ENCODE data around the gene HSD11B2.

The HSD11B2 gene

DNA sequence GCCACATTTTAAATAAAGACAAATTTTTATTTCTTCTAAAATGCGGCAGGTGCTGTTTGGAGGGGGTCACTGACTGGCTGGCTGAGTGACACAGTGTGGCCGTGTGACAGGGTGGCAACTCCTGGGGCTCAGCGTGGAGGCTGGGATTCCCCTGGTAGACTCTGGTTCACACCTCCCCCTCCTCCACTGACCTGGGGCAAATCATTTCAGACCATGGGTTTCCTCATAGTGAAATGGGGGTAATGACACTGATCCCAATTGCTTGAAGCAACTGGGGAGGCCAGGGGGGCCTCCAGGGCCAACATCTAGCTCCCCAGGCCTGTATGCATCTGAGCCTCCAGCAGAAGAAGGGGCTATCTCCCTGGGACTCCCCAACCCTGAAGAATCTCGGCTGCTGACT lies 6.6 kb downstream of the HSD11B2 start:
- Histone ChIP-seq H3K4me3 (no peak overlapping the region), H3K27ac (no peak overlapping the region)
- DNase-seq (ENCODE audit: low spot score): no peak
- TF ChIP-seq, protein P1, sequence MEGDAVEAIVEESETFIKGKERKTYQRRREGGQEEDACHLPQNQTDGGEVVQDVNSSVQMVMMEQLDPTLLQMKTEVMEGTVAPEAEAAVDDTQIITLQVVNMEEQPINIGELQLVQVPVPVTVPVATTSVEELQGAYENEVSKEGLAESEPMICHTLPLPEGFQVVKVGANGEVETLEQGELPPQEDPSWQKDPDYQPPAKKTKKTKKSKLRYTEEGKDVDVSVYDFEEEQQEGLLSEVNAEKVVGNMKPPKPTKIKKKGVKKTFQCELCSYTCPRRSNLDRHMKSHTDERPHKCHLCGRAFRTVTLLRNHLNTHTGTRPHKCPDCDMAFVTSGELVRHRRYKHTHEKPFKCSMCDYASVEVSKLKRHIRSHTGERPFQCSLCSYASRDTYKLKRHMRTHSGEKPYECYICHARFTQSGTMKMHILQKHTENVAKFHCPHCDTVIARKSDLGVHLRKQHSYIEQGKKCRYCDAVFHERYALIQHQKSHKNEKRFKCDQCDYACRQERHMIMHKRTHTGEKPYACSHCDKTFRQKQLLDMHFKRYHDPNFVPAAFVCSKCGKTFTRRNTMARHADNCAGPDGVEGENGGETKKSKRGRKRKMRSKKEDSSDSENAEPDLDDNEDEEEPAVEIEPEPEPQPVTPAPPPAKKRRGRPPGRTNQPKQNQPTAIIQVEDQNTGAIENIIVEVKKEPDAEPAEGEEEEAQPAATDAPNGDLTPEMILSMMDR (IDR thresholded peaks at IDR 0.05): no peak

DNA sequence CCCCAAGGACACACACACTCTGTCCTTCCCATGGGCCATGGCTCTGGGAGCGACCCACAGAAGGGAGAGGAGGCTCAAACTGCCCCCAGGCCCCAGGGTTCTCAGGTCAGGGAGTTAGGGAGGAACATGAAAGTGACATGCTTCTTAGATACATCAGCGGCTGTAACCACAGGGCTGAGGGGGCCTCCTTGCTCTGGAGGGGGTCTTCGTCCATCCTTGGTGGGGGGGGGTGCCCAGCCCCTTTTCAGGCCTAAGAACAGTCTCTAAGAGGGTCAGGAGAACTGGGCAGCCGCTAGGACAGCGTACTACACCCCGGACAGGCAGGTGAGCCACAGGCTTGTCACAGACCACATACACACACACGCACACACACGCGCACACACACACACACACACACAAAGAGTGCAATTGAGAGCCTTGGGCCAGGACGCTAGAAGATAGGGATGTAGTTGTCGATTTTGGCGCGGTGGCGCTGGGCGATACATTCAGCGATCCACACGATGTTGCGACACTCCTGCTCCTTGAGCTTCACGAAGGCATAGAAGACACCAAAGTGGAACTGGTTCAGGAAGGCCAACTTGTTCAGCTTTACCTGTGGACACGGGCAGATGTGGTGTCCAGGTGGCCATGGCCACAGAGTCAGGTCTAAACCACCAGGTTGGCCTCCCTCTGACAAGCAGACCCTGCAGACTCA lies 7.3 kb downstream of the HSD11B2 start:
- TF ChIP-seq, protein P1 (IDR thresholded peaks at IDR 0.05): no peak
- Histone ChIP-seq H3K27ac (no peak overlapping the region), H3K4me3 (no peak overlapping the region)
- DNase-seq (ENCODE audit: low spot score): no peak

DNA sequence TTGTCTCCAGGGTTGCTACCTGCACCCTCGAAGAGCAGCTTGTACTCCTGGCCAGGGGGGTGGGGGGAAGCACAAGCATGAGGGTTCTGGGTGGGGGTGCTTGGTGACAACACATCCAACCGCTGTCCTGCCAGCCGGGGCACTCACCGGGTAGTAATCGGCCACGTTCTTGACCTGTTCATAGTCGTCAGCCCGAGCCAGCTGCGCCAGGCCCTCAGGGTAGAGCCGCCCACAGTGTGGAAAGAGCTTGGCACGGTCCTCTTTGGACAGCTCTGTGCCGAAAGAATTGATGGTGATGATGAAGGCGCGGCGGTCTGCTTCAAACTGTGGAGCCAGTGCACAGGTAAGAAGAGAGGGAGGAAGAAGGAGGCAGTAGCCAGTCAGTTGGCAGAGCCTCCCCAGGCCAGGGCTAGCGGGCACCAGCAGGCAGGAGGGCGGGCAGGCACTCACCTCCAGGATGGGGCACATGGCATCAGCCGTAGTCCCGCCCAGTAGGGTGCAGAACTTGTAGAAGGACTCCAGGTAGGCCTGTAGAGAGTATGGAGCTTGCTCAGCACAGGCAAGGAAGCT lies 8.0 kb downstream of the HSD11B2 start:
- TF ChIP-seq, protein P1 (IDR thresholded peaks at IDR 0.05): no peak
- no peak overlapping the region for H3K27ac ChIP-seq
- H3K4me3 ChIP-seq: no peak overlapping the region
- no peak for DNase-seq (ENCODE audit: low spot score)

DNA sequence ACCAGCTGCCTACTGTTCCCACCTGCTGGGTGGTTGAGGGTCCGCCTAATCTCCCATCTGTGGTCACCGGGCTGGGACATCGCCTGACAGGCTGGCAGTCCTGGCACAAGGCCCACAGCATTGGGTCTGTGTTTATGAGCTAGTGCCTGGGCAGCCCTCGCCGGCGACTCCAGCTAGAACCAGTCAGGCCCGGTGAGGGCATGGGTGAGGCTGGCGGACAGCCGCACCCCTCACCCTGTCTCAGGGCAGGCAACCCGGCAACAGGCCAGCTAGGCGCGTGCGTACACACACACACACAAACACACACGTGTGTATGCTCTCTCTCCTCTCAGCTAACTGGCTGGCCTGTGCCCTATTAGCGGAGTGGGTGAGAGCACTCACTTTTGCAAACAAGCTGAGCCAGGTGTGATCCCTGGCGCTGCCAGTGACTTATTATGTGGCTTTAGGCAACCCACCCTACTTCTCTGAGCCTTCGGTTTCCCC lies 10.4 kb downstream of the HSD11B2 start:
- TF ChIP-seq, protein P1 (IDR thresholded peaks at IDR 0.05): no peak
- H3K27ac ChIP-seq: no peak overlapping the region
- no peak for DNase-seq (ENCODE audit: low spot score)
- no peak overlapping the region for H3K4me3 ChIP-seq

DNA sequence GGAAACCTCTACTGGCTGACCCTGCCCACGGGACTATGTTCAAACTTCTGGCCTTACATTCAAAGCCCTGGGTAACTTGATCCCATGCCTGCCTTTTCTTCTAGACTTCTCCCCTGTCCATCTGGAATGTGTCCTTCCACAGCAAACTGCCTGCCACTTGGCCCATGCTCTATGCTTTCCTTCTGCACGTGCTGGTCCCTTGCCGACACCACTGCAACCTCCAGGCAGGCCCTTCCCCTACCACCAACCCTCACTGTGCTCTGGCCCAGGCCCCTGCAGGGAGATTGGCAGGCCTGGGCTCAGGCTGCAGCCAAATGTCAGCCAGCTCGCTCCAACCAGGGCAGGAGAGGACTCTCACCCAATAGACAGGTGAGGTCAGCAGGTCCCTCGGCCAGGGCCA lies 11.0 kb downstream of the HSD11B2 start:
- no peak overlapping the region for H3K4me3 ChIP-seq
- TF ChIP-seq, protein P1 (IDR thresholded peaks at IDR 0.05): no peak
- H3K27ac ChIP-seq: no peak overlapping the region
- no peak for DNase-seq (ENCODE audit: low spot score)

DNA sequence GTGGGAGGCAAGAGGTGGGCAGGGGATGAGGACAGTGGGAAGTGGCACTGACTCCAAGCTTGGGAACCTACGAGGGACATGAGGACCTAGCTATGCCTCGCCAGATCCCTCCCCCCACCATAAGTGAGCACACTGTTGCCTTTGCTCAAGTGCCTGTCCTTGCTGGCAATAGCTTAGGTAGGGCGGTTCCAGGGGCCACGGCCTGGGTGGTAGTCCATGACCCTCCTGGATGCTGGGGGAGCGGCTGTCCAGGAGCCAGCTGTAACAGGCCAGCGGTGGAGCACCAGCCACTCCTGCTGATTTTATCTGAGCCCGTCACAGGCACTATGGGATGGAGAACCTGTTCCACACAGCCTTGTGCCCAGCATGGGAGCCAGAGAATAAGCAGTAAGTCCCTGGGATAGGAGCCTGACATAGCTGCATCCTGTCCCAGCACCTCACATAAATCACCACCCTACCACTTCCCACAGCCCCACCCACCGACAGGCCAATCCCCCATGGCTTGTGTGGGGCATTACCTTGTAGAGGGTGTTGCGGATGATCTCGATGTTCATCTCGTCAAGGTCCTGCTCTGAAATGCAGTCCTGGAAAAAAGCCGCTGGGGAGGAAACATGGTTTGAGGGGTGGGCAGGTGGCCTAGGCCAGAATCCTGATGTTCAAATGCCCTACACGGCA lies 11.8 kb downstream of the HSD11B2 start:
- H3K27ac ChIP-seq: peak overlapping the region in 1 of 2 donors; percentile 15
- no peak overlapping the region for H3K4me3 ChIP-seq
- no peak for DNase-seq (ENCODE audit: low spot score)
- TF ChIP-seq, protein P1 (IDR thresholded peaks at IDR 0.05): no peak

Measured in coronary artery (tissue), 2 donors.